Suprapubic skin (tissue), 4 donors: Measurements from ENCODE around the gene CYTH1. TPM values are rescaled to one million over a fixed set of nuclear protein-coding genes. Genes with fewer than 3 reads are reported as not detected.

ENCODE experiments used
- DNase-seq, 2 donors: peaks; one replicate each; pipeline ENCODE4 v3.0.0-alpha.2; 2019; ENCODE audit warnings: low spot score in 2 of 2
- H3K27ac ChIP-seq: fragments of 200-600 bp; sonication (generic); one replicate; pipeline ENCODE4 v1.5.1; 2019
- H3K27me3 ChIP-seq: fragments of 200-600 bp; sonication (generic); one replicate; pipeline ENCODE4 v1.5.1; 2019
- H3K36me3 ChIP-seq: fragments of 200-600 bp; sonication (generic); one replicate; pipeline ENCODE4 v1.5.1; 2019
- H3K4me1 ChIP-seq: fragments of 200-600 bp; sonication (generic); one replicate; pipeline ENCODE4 v1.5.1; 2019
- H3K4me3 ChIP-seq: fragments of 200-600 bp; sonication (generic); one replicate; pipeline ENCODE4 v1.5.1; 2019; ENCODE audit warnings: mild to moderate bottlenecking
- H3K9me3 ChIP-seq: fragments of 200-600 bp; sonication (generic); one replicate; pipeline ENCODE4 v1.5.1; 2019
- CTCF ChIP-seq, 2 donors: fragments of 200-600 bp in 1 of 2; fragments of 450-650 bp in 1 of 2; sonication (generic) in 1 of 2; IDR thresholded peaks; one replicate each; pipeline ENCODE4 v1.5.1; 2016 to 2019; ENCODE audit warnings: antibody characterized with exemption in 2 of 2, mild to moderate bottlenecking in 1 of 2, moderate library complexity in 1 of 2
- EP300 ChIP-seq: sonication (generic); formaldehyde crosslinking; IDR thresholded peaks from one replicate; pipeline ENCODE4 v1.6.1; 2017; ENCODE audit warnings: antibody characterized with exemption
- POLR2A ChIP-seq, 2 donors: fragments of 450-650 bp; IDR thresholded peaks; one replicate each; pipeline ENCODE4 v1.6.1; 2017; ENCODE audit warnings: antibody characterized with exemption in 2 of 2, mild to moderate bottlenecking in 2 of 2, moderate library complexity in 2 of 2
- POLR2AphosphoS5 ChIP-seq, 3 donors: sonication (generic); formaldehyde crosslinking; IDR thresholded peaks; one replicate each; pipeline ENCODE4 v1.6.1; 2017; ENCODE audit warnings: antibody characterized with exemption in 3 of 3
- WGBS: methylation state at CpG from one replicate; pipeline ENCODE4 v1.1.5; 2018; 5-methylcytosine and 5-hydroxymethylcytosine counted together
- total RNA-seq, 4 donors: library from RNA; depleted of rRNA; stranded (reverse); fragments of >200 nt; gene quantifications; one replicate each; pipeline ENCODE4 v1.1.0, GENCODE V29; 2016

CYTH1 gene
- total RNA-seq, 4 donors from 2014 or later, result 57.6 to 88.6 (median 74.9) TPM

GRCh38 chr17:78800132-78800931 lies 18.3 kb upstream of the CYTH1 start:
- WGBS, result 86% methylated on average over 18 of the region's 18 CpGs
- H3K27ac ChIP-seq, result no peak overlapping the region
- H3K27me3 ChIP-seq, result no peaks in the 10 kb centered on the region
- no peaks in the 10 kb centered on the region for H3K9me3 ChIP-seq
- no peak overlapping the region for H3K4me3 ChIP-seq
- peaks cover 82% of the 10 kb centered on the region for H3K36me3 ChIP-seq
- peaks cover 14% of the 10 kb centered on the region for H3K4me1 ChIP-seq
- TF ChIP-seq EP300 (no peak), POLR2A (IDR thresholded peaks at IDR 0.05) (no peak), POLR2AphosphoS5 (IDR thresholded peaks at IDR 0.05) (no peak), CTCF (IDR thresholded peaks at IDR 0.05) (no peak)
- DNase-seq, result no peak

DNA sequence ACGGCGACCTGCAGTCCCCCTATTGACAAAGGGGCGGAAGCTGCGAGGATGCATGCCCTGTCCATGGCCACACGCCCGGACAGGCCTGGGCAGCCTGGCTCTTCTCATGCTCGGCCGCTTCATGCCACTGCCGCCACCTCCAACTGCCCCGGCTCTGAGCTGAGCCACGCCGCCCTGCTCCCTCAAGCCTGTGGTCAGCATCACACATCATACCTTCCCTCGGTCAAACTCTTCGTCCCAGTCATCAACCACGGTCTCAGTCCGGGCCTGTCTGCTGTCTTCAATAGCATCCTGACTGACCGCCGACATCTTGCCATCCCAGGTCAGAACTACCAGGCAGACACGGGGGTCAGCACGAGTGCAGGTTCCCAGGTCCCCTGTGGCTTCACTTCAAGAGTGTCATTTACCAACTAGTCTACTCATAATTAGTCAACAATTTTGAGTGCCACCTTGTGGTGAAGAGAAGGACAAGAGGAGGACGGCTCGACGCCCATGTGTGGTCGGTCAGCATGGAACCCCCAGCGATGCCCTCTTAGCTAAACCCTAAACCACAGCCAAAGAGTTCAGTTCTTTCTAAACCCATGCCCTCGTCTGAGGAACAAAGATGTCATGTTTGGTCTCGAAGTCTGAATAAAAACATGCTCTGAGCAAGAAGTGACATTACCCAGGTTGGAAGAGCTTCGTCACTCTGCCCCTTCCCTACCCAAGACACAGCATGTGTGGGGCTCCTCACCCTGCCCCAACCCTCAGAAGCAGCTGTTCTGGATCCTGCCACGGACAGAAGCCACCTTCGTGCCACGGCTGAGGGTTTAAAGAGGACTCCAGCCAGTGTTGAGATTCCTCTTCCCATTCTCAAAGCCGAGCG lies 16.9 kb upstream of the CYTH1 start:
- DNase-seq, result no peak
- 83% methylated on average over 29 of the region's 33 CpGs for WGBS

DNA sequence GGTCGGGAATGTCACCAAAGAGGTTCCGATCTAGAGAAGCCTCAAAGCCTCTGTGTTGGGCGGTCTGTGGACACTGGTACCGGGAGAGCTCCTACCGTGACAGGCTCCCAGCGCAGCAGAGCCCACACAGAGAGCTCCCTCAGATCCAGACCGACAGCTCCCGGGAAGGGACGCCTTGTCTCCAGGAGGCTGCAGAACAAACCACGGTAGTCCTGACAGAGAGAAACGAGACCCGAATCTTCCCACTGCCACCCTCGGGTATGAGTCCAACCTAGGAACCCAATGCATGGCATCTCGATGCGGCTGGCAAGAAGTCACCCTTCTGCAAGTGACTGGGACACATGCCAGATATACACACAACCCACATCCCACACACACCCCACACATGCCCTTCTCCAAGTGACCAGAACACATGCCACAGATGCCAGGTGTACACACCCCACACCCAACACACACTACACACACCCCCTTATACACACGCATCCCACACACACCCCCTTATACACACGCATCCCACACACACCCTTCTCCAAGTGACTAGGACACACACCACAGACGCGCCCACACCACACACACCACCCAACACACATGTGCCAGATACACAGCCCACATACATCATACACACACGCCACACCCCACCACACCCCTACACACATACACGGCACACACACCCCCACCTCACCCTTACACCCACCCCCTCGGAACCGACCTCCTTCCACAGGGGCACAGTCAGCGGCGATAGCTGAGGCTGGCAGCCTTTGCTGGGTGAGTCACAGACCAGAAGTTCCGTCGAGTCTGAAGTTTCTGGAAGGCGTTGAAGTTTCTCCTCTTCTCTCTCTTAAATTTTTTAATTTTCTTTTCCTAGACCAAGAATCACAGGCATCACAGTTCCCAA lies 15.9 kb upstream of the CYTH1 start:
- no peak for DNase-seq
- Histone ChIP-seq H3K4me3 (no peak overlapping the region), H3K27me3 (no peaks in the 10 kb centered on the region), H3K36me3 (peaks cover 84% of the 10 kb centered on the region), H3K9me3 (no peaks in the 10 kb centered on the region), H3K4me1 (peaks cover 11% of the 10 kb centered on the region), H3K27ac (no peak overlapping the region)
- TF ChIP-seq POLR2AphosphoS5 (IDR thresholded peaks at IDR 0.05) (no peak), EP300 (no peak), CTCF (IDR thresholded peaks at IDR 0.05) (no peak), POLR2A (IDR thresholded peaks at IDR 0.05) (no peak)
- 77% methylated on average over 28 of the region's 28 CpGs for WGBS

More for the DNA sequence above, 16.9 kb upstream of the CYTH1 start:
- Histone ChIP-seq H3K9me3 (no peaks in the 10 kb centered on the region), H3K27me3 (no peaks in the 10 kb centered on the region), H3K36me3 (peaks cover 86% of the 10 kb centered on the region), H3K4me3 (no peak overlapping the region), H3K4me1 (peaks cover 11% of the 10 kb centered on the region), H3K27ac (no peak overlapping the region)
- TF ChIP-seq POLR2A (IDR thresholded peaks at IDR 0.05) (no peak), EP300 (no peak), CTCF (IDR thresholded peaks at IDR 0.05) (peak; percentile 18)

GRCh38 chr17:78797213-78797612 lies 15.1 kb upstream of the CYTH1 start:
- 96% methylated on average over 10 of the region's 11 CpGs for WGBS
- H3K4me1 ChIP-seq, result peaks cover 14% of the 10 kb centered on the region
- H3K36me3 ChIP-seq, result peaks cover 76% of the 10 kb centered on the region
- H3K27me3 ChIP-seq, result no peaks in the 10 kb centered on the region
- no peak overlapping the region for H3K4me3 ChIP-seq
- DNase-seq, result no peak
- H3K9me3 ChIP-seq, result no peaks in the 10 kb centered on the region
- no peak for TF ChIP-seq EP300
- no peak for TF ChIP-seq CTCF (IDR thresholded peaks at IDR 0.05)
- TF ChIP-seq POLR2A (IDR thresholded peaks at IDR 0.05), result no peak
- TF ChIP-seq POLR2AphosphoS5 (IDR thresholded peaks at IDR 0.05), result no peak
- no peak overlapping the region for H3K27ac ChIP-seq
